ENCODE results near the gene POGK.

POGK gene

DNA sequence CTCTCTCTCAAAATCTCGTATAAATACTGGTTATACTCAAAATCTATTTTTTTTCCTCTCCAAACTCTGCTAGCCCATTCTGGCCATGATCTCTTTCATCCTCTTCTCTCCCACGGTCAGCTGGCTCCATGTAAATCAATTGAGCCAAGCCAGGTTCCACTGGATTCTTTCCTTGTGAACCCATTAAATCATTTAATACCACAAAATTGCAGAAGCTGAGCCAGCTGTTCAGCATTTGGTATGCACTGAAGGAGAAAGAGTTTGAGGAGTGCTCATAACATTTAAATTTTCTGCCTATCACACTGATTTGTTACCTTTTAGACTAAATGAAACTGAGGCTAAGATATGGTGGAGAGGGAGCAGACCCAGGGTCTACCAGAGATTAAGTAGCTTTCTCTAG is 65.9 kb downstream of the POGK start:
- no peak for DNase-seq

DNA sequence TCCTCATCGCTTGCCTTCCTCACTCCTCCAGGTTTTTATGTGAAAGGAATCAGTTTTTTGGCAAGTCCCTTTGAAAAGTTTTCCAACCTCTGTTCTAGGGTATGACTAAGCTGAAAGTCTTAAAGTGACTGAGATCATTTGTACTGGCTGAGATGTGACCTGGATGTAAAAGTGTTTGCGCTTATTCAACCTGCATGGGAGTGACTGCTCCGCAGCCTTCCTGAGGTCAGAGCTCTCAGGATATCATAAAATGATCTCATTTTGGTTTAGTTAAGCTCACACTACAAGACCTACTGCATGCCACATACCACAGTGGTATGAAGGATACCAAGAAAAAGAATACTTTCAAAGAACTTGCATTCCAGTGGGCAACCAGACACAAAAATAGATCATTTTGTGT is 66.6 kb downstream of the POGK start:
- DNase-seq: no peak

Data from hematopoietic multipotent progenitor cell treated with erythropoietin and hydrocortisone succinate and interleukin-3 and kit ligand, for 8 days (in vitro differentiated cells).